WTC11 (cell line): Measurements from ENCODE around the gene RFX5. TPM values are rescaled to one million over a fixed set of nuclear protein-coding genes. Genes with fewer than 3 reads are reported as not detected.

ENCODE experiments used
- ATAC-seq: fragments of 200-7000 bp; cut with Tn5 transposase; 2 replicates; pipeline ENCODE4 v1.10.0; 2021; ENCODE audit warnings: mild to moderate bottlenecking, moderate library complexity
- CTCF ChIA-PET: fragments of 300-600 bp; sonication (Branson Sonifier 250); formaldehyde crosslinking; loops from one replicate; lab custom pipeline; 2021; ENCODE audit warnings: antibody characterized with exemption; lab: Charles Lee
- POLR2A ChIA-PET: fragments of 350-600 bp; sonication (Branson Sonifier 250); formaldehyde crosslinking; loops from one replicate; lab custom pipeline; 2021; ENCODE audit warnings: antibody characterized with exemption; lab: Charles Lee
- DNase-seq: peaks from one replicate; pipeline ENCODE4 v3.0.0; 2021; ENCODE audit warnings: low spot score
- H3K27ac Mint-ChIP-seq: 2 replicates; pipeline ENCODE4 v1.8.0; 2021; ENCODE audit warnings: mixed read lengths
- H3K27me3 Mint-ChIP-seq: 2 replicates; pipeline ENCODE4 v1.8.0; 2021; ENCODE audit warnings: low read depth, mild to moderate bottlenecking, moderate library complexity, mixed read lengths
- H3K36me3 Mint-ChIP-seq: 2 replicates; pipeline ENCODE4 v1.8.0; 2021; ENCODE audit warnings: mixed read lengths
- H3K4me1 Mint-ChIP-seq: 2 replicates; pipeline ENCODE4 v1.8.0; 2022; ENCODE audit warnings: mixed read lengths
- H3K4me3 Mint-ChIP-seq: 2 replicates; pipeline ENCODE4 v1.8.0; 2021; ENCODE audit warnings: mild to moderate bottlenecking, moderate library complexity, mixed read lengths
- H3K9me3 Mint-ChIP-seq: 2 replicates; pipeline ENCODE4 v1.8.0; 2021; ENCODE audit warnings: mixed read lengths
- FOXP1 ChIP-seq: sonication (generic); formaldehyde crosslinking; IDR thresholded peaks from 2 replicates; pipeline ENCODE4 v1.8.0; 2022; ENCODE audit warnings: missing genetic modification reagents, mild to moderate bottlenecking, moderate library complexity, borderline replicate concordance
- GRHL2 ChIP-seq: fragments of 250-450 bp; sonication (Bioruptor Pico); IDR thresholded peaks from 2 replicates; pipeline ENCODE4 v1.8.0; 2022; ENCODE audit warnings: mild to moderate bottlenecking, moderate library complexity; ENCODE audit not compliant: insufficient replicate concordance, severe bottlenecking
- HMGA2 ChIP-seq: fragments of 250-450 bp; sonication (Bioruptor Pico); IDR thresholded peaks from 2 replicates; pipeline ENCODE4 v1.4.0; 2021; ENCODE audit warnings: mild to moderate bottlenecking, moderate library complexity
- JUN ChIP-seq: sonication (generic); formaldehyde crosslinking; IDR thresholded peaks from 2 replicates; pipeline ENCODE4 v1.8.0; 2023; ENCODE audit warnings: mild to moderate bottlenecking, missing genetic modification reagents
- MYBL2 ChIP-seq: sonication (generic); formaldehyde crosslinking; IDR thresholded peaks from 2 replicates; pipeline ENCODE4 v1.8.1; 2023; ENCODE audit warnings: mild to moderate bottlenecking, moderate library complexity, missing genetic modification reagents
- NFATC4 ChIP-seq: fragments of 250-450 bp; sonication (Bioruptor Pico); IDR thresholded peaks from 2 replicates; pipeline ENCODE4 v1.9.0; 2021; ENCODE audit warnings: mild to moderate bottlenecking
- NR1H2 ChIP-seq: sonication (generic); formaldehyde crosslinking; IDR thresholded peaks from 2 replicates; pipeline ENCODE4 v1.9.0; 2021; ENCODE audit warnings: mild to moderate bottlenecking, moderate library complexity, missing genetic modification reagents
- NR2C2 ChIP-seq: sonication (generic); formaldehyde crosslinking; IDR thresholded peaks from 2 replicates; pipeline ENCODE4 v1.8.0; 2022; ENCODE audit warnings: mild to moderate bottlenecking, missing genetic modification reagents
- OVOL2 ChIP-seq: fragments of 250-450 bp; sonication (Bioruptor Pico); IDR thresholded peaks from 2 replicates; pipeline ENCODE4 v1.9.0; 2021; ENCODE audit warnings: mild to moderate bottlenecking, borderline replicate concordance
- RELA ChIP-seq: sonication (generic); formaldehyde crosslinking; IDR thresholded peaks from 2 replicates; pipeline ENCODE4 v1.8.1; 2022; ENCODE audit warnings: missing genetic modification reagents, mild to moderate bottlenecking, borderline replicate concordance
- SOX15 ChIP-seq: fragments of 250-450 bp; sonication (Bioruptor Pico); IDR thresholded peaks from 2 replicates; pipeline ENCODE4 v1.9.0; 2021; ENCODE audit warnings: mild to moderate bottlenecking
- SP1 ChIP-seq: sonication (generic); formaldehyde crosslinking; conservative IDR thresholded peaks from 2 replicates; pipeline ENCODE4 v1.8.1; 2022; ENCODE audit warnings: missing genetic modification reagents
- TP53 ChIP-seq: sonication (generic); formaldehyde crosslinking; IDR thresholded peaks from 2 replicates; pipeline ENCODE4 v1.8.1; 2023; ENCODE audit warnings: mild to moderate bottlenecking, missing genetic modification reagents
- total RNA-seq: library from RNA; stranded (reverse); gene quantifications from 3 replicates; pipeline ENCODE4 v1.2.3, GENCODE V29; 2021
- TF ChIP-seq, protein P1 (sequence below): sonication (generic); formaldehyde crosslinking; IDR thresholded peaks from 2 replicates; pipeline ENCODE4 v1.8.1; 2022; ENCODE audit warnings: mild to moderate bottlenecking, moderate library complexity, missing genetic modification reagents
- TF ChIP-seq, protein P2 (sequence below): fragments of 250-450 bp; sonication (Bioruptor Pico); IDR thresholded peaks from 2 replicates; pipeline ENCODE4 v1.8.0; 2021; ENCODE audit warnings: mild to moderate bottlenecking
- TF ChIP-seq, protein P3 (sequence below): sonication (generic); formaldehyde crosslinking; IDR thresholded peaks from 2 replicates; pipeline ENCODE4 v1.8.1; 2023; ENCODE audit warnings: mild to moderate bottlenecking, missing genetic modification reagents
- TF ChIP-seq, protein P4 (sequence below): sonication (generic); formaldehyde crosslinking; conservative IDR thresholded peaks from 2 replicates; pipeline ENCODE4 v1.8.1; 2022; ENCODE audit warnings: mild to moderate bottlenecking, missing genetic modification reagents
- TF ChIP-seq, protein P5 (sequence below): sonication (generic); formaldehyde crosslinking; IDR thresholded peaks from 2 replicates; pipeline ENCODE4 v1.8.1; 2022; ENCODE audit warnings: mild to moderate bottlenecking, missing genetic modification reagents, moderate library complexity, borderline replicate concordance

RFX5 gene
- total RNA-seq, 1 experiment from 2014 or later, result 59.2 TPM

- H3K9me3 Mint-ChIP-seq, result no peaks in the 10 kb centered on the region
- TF ChIP-seq NR1H2 (CRISPR knock-in tag) (no peak), TP53 (CRISPR knock-in tag) (no peak), HMGA2 (no peak), SP1 (no peak), OVOL2 (CRISPR knock-in tag) (no peak)
- TF ChIP-seq, protein P1, sequence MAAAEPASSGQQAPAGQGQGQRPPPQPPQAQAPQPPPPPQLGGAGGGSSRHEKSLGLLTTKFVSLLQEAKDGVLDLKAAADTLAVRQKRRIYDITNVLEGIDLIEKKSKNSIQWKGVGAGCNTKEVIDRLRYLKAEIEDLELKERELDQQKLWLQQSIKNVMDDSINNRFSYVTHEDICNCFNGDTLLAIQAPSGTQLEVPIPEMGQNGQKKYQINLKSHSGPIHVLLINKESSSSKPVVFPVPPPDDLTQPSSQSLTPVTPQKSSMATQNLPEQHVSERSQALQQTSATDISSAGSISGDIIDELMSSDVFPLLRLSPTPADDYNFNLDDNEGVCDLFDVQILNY, result no peak
- TF ChIP-seq, protein P2, sequence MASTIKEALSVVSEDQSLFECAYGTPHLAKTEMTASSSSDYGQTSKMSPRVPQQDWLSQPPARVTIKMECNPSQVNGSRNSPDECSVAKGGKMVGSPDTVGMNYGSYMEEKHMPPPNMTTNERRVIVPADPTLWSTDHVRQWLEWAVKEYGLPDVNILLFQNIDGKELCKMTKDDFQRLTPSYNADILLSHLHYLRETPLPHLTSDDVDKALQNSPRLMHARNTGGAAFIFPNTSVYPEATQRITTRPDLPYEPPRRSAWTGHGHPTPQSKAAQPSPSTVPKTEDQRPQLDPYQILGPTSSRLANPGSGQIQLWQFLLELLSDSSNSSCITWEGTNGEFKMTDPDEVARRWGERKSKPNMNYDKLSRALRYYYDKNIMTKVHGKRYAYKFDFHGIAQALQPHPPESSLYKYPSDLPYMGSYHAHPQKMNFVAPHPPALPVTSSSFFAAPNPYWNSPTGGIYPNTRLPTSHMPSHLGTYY (CRISPR knock-in tag), result no peak
- TF ChIP-seq, protein P3, sequence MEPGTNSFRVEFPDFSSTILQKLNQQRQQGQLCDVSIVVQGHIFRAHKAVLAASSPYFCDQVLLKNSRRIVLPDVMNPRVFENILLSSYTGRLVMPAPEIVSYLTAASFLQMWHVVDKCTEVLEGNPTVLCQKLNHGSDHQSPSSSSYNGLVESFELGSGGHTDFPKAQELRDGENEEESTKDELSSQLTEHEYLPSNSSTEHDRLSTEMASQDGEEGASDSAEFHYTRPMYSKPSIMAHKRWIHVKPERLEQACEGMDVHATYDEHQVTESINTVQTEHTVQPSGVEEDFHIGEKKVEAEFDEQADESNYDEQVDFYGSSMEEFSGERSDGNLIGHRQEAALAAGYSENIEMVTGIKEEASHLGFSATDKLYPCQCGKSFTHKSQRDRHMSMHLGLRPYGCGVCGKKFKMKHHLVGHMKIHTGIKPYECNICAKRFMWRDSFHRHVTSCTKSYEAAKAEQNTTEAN, result no peak
- TF ChIP-seq, all 79 proteins: peak for 0
- Mint-ChIP-seq H3K4me3 (no peak overlapping the region), H3K27ac (no peak overlapping the region), H3K27me3 (no peaks in the 10 kb centered on the region), H3K36me3 (peaks cover 20% of the 10 kb centered on the region), H3K4me1 (no peaks in the 10 kb centered on the region)
- CTCF ChIA-PET, result no interaction called here
- ATAC-seq, result no peak
- POLR2A ChIA-PET, result no interaction called here
- DNase-seq, result no peak
Observed at GRCh38 chr1:151318975-151319374, 28.1 kb downstream of the RFX5 start.

- Mint-ChIP-seq H3K36me3 (peaks cover 11% of the 10 kb centered on the region), H3K9me3 (no peaks in the 10 kb centered on the region), H3K4me1 (peaks cover 4% of the 10 kb centered on the region)
- POLR2A ChIA-PET, result no interaction called here
- CTCF ChIA-PET, result interaction anchor here (1.8 to 2.3 kb wide), 2 partner anchors 15 to 25 kb away, joined by 7 to 9 read pairs; no protein-coding TSS in a partner anchor
- ATAC-seq, result no peak
- no peak for TF ChIP-seq JUN (CRISPR knock-in tag)
- TF ChIP-seq, protein P4, sequence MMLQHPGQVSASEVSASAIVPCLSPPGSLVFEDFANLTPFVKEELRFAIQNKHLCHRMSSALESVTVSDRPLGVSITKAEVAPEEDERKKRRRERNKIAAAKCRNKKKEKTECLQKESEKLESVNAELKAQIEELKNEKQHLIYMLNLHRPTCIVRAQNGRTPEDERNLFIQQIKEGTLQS, result no peak
- TF ChIP-seq MYBL2 (CRISPR knock-in tag), result no peak
- TF ChIP-seq SOX15, result no peak
- no peak for TF ChIP-seq FOXP1 (CRISPR knock-in tag)
- TF ChIP-seq NFATC4 (CRISPR knock-in tag), result no peak
- TF ChIP-seq, protein P5, sequence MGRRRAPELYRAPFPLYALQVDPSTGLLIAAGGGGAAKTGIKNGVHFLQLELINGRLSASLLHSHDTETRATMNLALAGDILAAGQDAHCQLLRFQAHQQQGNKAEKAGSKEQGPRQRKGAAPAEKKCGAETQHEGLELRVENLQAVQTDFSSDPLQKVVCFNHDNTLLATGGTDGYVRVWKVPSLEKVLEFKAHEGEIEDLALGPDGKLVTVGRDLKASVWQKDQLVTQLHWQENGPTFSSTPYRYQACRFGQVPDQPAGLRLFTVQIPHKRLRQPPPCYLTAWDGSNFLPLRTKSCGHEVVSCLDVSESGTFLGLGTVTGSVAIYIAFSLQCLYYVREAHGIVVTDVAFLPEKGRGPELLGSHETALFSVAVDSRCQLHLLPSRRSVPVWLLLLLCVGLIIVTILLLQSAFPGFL (CRISPR knock-in tag), result no peak
- TF ChIP-seq, protein P3, result no peak
- no peak for TF ChIP-seq NR2C2 (CRISPR knock-in tag)
- TF ChIP-seq RELA, result no peak
- no peak for TF ChIP-seq GRHL2 (CRISPR knock-in tag)
- TF ChIP-seq, all 79 proteins: peak for 0
- no peak overlapping the region for H3K4me3 Mint-ChIP-seq
- H3K27ac Mint-ChIP-seq, result peak overlapping the region; percentile 37; the same call in 1 of the 2 replicates
- DNase-seq, result no peak
- no peaks in the 10 kb centered on the region for H3K27me3 Mint-ChIP-seq
Observed at GRCh38 chr1:151315565-151316235, 31.4 kb downstream of the RFX5 start.
